ENCODE measurements around the gene GZMB. TPM values are rescaled to one million over a fixed set of nuclear protein-coding genes. Genes with fewer than 3 reads are reported as not detected.

The GZMB gene
- total RNA-seq, 2 experiments from 2014 or later = not detected

GRCh38 chr14:24607635-24608514 lies 26.1 kb downstream of the GZMB start:
- intact Hi-C loops (cut with micrococcal nuclease; ENCODE audit: unreplicated experiment) = no loop called here
- H3K9me3 ChIP-seq (ENCODE audit: low read length) = no peaks in the 10 kb centered on the region
- no peak overlapping the region for H3K4me2 ChIP-seq (ENCODE audit: low read length)
- H2AFZ ChIP-seq (ENCODE audit: low read length) = no peak overlapping the region
- BruUV-seq (replicated peaks) = no TSS peak
- H3K9me2 ChIP-seq (ENCODE audit: insufficient read depth, low read length) = no peaks in the 10 kb centered on the region
- H3K4me1 ChIP-seq (ENCODE audit: insufficient read depth, low read length, poor library complexity, severe bottlenecking) = no peaks in the 10 kb centered on the region
- H3K4me3 ChIP-seq (ENCODE audit: low read depth, low read length, poor library complexity, severe bottlenecking) = no peak overlapping the region
- H3K36me3 ChIP-seq (ENCODE audit: insufficient read depth, low read length) = no peaks in the 10 kb centered on the region
- no peaks in the 10 kb centered on the region for H4K20me1 ChIP-seq (ENCODE audit: insufficient read depth, low read length)
- TF ChIP-seq EZH2phosphoT487 (IDR thresholded peaks at IDR 0.05; ENCODE audit: borderline replicate concordance, low read depth, low read length) = no peak
- no peaks in the 10 kb centered on the region for H3K79me2 ChIP-seq (ENCODE audit: insufficient read depth, low read depth, low read length)
- no peak overlapping the region for H3K27ac ChIP-seq (ENCODE audit: low read depth, low read length, poor library complexity, severe bottlenecking)
- no peak for DNase-seq (ENCODE audit: low spot score)
- ChIA-PET CTCF (ENCODE audit: unreplicated experiment) (interaction anchor here (0.8 kb wide), 1 partner anchor 12 kb away, joined by 3 read pairs; no protein-coding TSS in a partner anchor), POLR2A (no interaction called here)

GRCh38 chr14:24607081-24607480 lies 26.9 kb downstream of the GZMB start:
- Histone ChIP-seq H3K4me3 (ENCODE audit: low read depth, low read length, poor library complexity, severe bottlenecking) (no peak overlapping the region), H3K9me3 (ENCODE audit: low read length) (no peaks in the 10 kb centered on the region), H3K9me2 (ENCODE audit: insufficient read depth, low read length) (no peaks in the 10 kb centered on the region), H3K27ac (ENCODE audit: low read depth, low read length, poor library complexity, severe bottlenecking) (no peak overlapping the region), H3K4me2 (ENCODE audit: low read length) (no peak overlapping the region), H2AFZ (ENCODE audit: low read length) (no peak overlapping the region), H3K4me1 (ENCODE audit: insufficient read depth, low read length, poor library complexity, severe bottlenecking) (no peaks in the 10 kb centered on the region), H3K36me3 (ENCODE audit: insufficient read depth, low read length) (no peaks in the 10 kb centered on the region), H4K20me1 (ENCODE audit: insufficient read depth, low read length) (no peaks in the 10 kb centered on the region), H3K79me2 (ENCODE audit: insufficient read depth, low read depth, low read length) (no peaks in the 10 kb centered on the region)
- ChIA-PET POLR2A (no interaction called here), CTCF (ENCODE audit: unreplicated experiment) (no interaction called here)
- TF ChIP-seq EZH2phosphoT487 (IDR thresholded peaks at IDR 0.05; ENCODE audit: borderline replicate concordance, low read depth, low read length) = no peak
- TF ChIP-seq CTCF (conservative IDR thresholded peaks at IDR 0.05; ENCODE audit: low read length) = no peak
- DNase-seq (ENCODE audit: low spot score) = no peak
- intact Hi-C loops (cut with micrococcal nuclease; ENCODE audit: unreplicated experiment) = no loop called here
- no TSS peak for BruUV-seq (replicated peaks)

- no peaks in the 10 kb centered on the region for H3K4me1 ChIP-seq (ENCODE audit: insufficient read depth, low read length, poor library complexity, severe bottlenecking)
- ChIA-PET CTCF (ENCODE audit: unreplicated experiment) (no interaction called here), POLR2A (interaction anchor here (0.6 to 1.2 kb wide), 3 partner anchors 10 to 823 kb away, joined by 3 to 5 read pairs (median 4); no protein-coding TSS in a partner anchor)
- H3K4me2 ChIP-seq (ENCODE audit: low read length) = no peak overlapping the region
- no peaks in the 10 kb centered on the region for H3K9me3 ChIP-seq (ENCODE audit: low read length)
- no peaks in the 10 kb centered on the region for H4K20me1 ChIP-seq (ENCODE audit: insufficient read depth, low read length)
- no TSS peak for BruUV-seq (replicated peaks)
- no peaks in the 10 kb centered on the region for H3K9me2 ChIP-seq (ENCODE audit: insufficient read depth, low read length)
- no peak for TF ChIP-seq CTCF (conservative IDR thresholded peaks at IDR 0.05; ENCODE audit: low read length)
- TF ChIP-seq EZH2phosphoT487 (IDR thresholded peaks at IDR 0.05; ENCODE audit: borderline replicate concordance, low read depth, low read length) = no peak
- no peak overlapping the region for H3K4me3 ChIP-seq (ENCODE audit: low read depth, low read length, poor library complexity, severe bottlenecking)
- H3K36me3 ChIP-seq (ENCODE audit: insufficient read depth, low read length) = no peaks in the 10 kb centered on the region
- no peak overlapping the region for H3K27ac ChIP-seq (ENCODE audit: low read depth, low read length, poor library complexity, severe bottlenecking)
- no peak overlapping the region for H2AFZ ChIP-seq (ENCODE audit: low read length)
- no peaks in the 10 kb centered on the region for H3K79me2 ChIP-seq (ENCODE audit: insufficient read depth, low read depth, low read length)
- intact Hi-C loops (cut with micrococcal nuclease; ENCODE audit: unreplicated experiment) = no loop called here
- DNase-seq (ENCODE audit: low spot score) = no peak
These were observed 27.7 kb downstream of the GZMB start for GRCh38 chr14:24606297-24606696.

All from OCI-LY7 (cell line).